ENCODE data around the gene FAM234A.

Gene FAM234A

GRCh38 chr16:268141-269053, 33.8 kb downstream of the FAM234A start:
- no peaks in the 10 kb centered on the region for H3K9me3 ChIP-seq
- H3K4me3 ChIP-seq (ENCODE audit: low read depth in 1 of 2, low read length in 1 of 2): no peak overlapping the region
- peaks cover 16% of the 10 kb centered on the region for H3K27me3 ChIP-seq
- no peak overlapping the region for H3K27ac ChIP-seq
- H3K4me1 ChIP-seq (ENCODE audit: control insufficient read depth in 1 of 2, insufficient read depth in 1 of 2, low read depth in 1 of 2, low read length in 1 of 2): no peaks in the 10 kb centered on the region
- TF ChIP-seq CTCF (IDR thresholded peaks at IDR 0.05): no peak
- peaks cover 26% of the 10 kb centered on the region for H3K36me3 ChIP-seq

GRCh38 chr16:269061-269796, 34.6 kb downstream of the FAM234A start:
- Histone ChIP-seq H3K4me3 (ENCODE audit: low read depth in 1 of 2, low read length in 1 of 2) (no peak overlapping the region), H3K9me3 (no peaks in the 10 kb centered on the region), H3K27ac (no peak overlapping the region), H3K27me3 (peaks cover 24% of the 10 kb centered on the region), H3K4me1 (ENCODE audit: control insufficient read depth in 1 of 2, insufficient read depth in 1 of 2, low read depth in 1 of 2, low read length in 1 of 2) (no peaks in the 10 kb centered on the region), H3K36me3 (peaks cover 18% of the 10 kb centered on the region)
- TF ChIP-seq CTCF (IDR thresholded peaks at IDR 0.05): no peak

- Histone ChIP-seq H3K9me3 (no peaks in the 10 kb centered on the region), H3K27me3 (peaks cover 38% of the 10 kb centered on the region), H3K4me3 (ENCODE audit: low read depth in 1 of 2, low read length in 1 of 2) (no peak overlapping the region), H3K27ac (no peak overlapping the region), H3K36me3 (peaks cover 4% of the 10 kb centered on the region), H3K4me1 (ENCODE audit: control insufficient read depth in 1 of 2, insufficient read depth in 1 of 2, low read depth in 1 of 2, low read length in 1 of 2) (peaks cover 0 to 3% of the 10 kb centered on the region in 2 experiments)
- TF ChIP-seq CTCF (IDR thresholded peaks at IDR 0.05): no peak
Measured at GRCh38 chr16:270381-271255, 36.0 kb downstream of the FAM234A start.

DNA sequence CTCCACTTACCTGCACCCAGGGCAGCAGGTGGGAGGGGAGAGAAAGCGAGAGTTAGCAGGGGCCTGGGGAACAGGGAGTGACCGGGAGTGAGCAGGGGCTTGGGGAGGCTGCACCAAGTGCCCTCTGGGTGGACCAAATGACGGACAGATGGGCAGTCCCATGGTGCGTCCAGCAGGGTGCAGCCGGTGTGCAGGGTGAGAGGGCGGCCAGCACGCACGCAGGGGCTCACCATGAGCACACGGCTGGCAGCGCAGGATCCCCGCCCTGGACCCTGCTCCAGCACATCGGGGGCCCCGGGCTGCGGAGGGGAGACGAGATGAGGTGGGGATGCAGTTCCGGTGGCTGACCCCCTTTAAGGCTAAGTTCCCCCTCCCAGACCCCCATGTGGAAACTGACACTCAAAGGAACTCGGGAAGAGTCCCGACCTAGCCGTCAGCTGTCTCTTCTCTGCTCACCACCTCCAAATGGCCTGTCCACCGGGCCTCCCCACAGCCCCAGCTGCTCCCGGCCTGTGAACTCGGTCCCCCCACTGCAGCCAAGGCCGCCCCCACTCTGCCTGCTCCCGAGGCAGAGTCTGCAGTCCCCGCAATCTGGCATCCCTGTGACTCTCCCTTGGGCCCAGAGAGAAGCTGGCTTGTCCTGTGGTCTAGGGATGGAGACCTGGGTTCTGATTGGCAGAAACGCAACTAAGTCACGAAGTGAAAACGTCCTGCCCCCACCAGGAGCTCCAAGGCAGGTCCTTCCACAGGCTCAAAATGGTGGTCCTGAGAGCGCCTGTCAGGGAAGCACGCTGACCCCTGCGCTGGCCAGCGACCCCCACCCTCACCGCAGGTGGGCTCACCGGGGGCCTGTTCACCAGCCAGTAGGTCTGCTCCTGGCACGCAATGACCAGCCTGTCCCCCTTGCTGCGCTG, 38.3 kb downstream of the FAM234A start:
- Histone ChIP-seq H3K27ac (no peak overlapping the region), H3K36me3 (no peaks in the 10 kb centered on the region), H3K4me1 (ENCODE audit: control insufficient read depth in 1 of 2, insufficient read depth in 1 of 2, low read depth in 1 of 2, low read length in 1 of 2) (peaks cover 0 to 3% of the 10 kb centered on the region in 2 experiments), H3K9me3 (no peaks in the 10 kb centered on the region), H3K27me3 (peaks cover 61% of the 10 kb centered on the region), H3K4me3 (ENCODE audit: low read depth in 1 of 2, low read length in 1 of 2) (no peak overlapping the region)
- TF ChIP-seq CTCF (IDR thresholded peaks at IDR 0.05): no peak
